Keratinocyte (primary cell): ENCODE data around the gene CDK15.

Experiments
- CTCF ChIP-seq, 3 experiments: IDR thresholded peaks in 1 of 3; conservative IDR thresholded peaks in 1 of 3; optimal IDR thresholded peaks in 1 of 3; 2 replicates in 2 of 3; 3 replicates in 1 of 3; pipeline versions ENCODE3 to v1.5.1; 2011; ENCODE audit warnings: low read length in 3 of 3, mild to moderate bottlenecking in 3 of 3, moderate library complexity in 2 of 3, control low read depth in 1 of 3, inconsistent platforms in 1 of 3; ENCODE audit not compliant: insufficient read depth in 2 of 3; ENCODE audit errors: extremely low read depth in 1 of 3
- EZH2 ChIP-seq: IDR thresholded peaks from one replicate; pipeline ENCODE4 v1.6.1; 2012; ENCODE audit warnings: inconsistent platforms, mild to moderate bottlenecking, low read length, moderate library complexity

- TF ChIP-seq CTCF (optimal IDR thresholded peaks at IDR 0.05 in 1 of 3, IDR thresholded peaks at IDR 0.05 in 1 of 3, conservative IDR thresholded peaks at IDR 0.05 in 1 of 3; ENCODE audit: extremely low read depth in 1 of 3, insufficient read depth in 2 of 3, low read length in 3 of 3) (no peak), EZH2 (no peak)
These were observed 7.8 kb downstream of the CDK15 start for GRCh38 chr2:201813996-201814760.
